NB4 (cell line): ENCODE data around the gene OTC.

Experiments used
- DNase-seq: peaks from one replicate; pipeline ENCODE4 v3.0.0; 2010; ENCODE audit warnings: low read depth
- H3K4me3 ChIP-seq: one replicate; pipeline ENCODE4 v1.5.1; 2011; ENCODE audit warnings: mild to moderate bottlenecking, low read depth, low read length, moderate library complexity
- MYC ChIP-seq: IDR thresholded peaks from 2 replicates; pipeline ENCODE4 v1.6.1; 2011; ENCODE audit warnings: low read depth, low read length
- POLR2A ChIP-seq: IDR thresholded peaks from 2 replicates; pipeline ENCODE4 v1.6.1; 2011; ENCODE audit warnings: mild to moderate bottlenecking; ENCODE audit not compliant: insufficient read length; ENCODE audit errors: extremely low read depth
- TF ChIP-seq, protein P1 (sequence below): IDR thresholded peaks from 2 replicates; pipeline ENCODE4 v1.6.1; 2011; ENCODE audit warnings: low read depth, low read length
- TF ChIP-seq, protein P2 (sequence below): IDR thresholded peaks from one replicate; pipeline ENCODE4 v1.5.1; 2012; ENCODE audit warnings: low read depth, low read length

OTC gene

DNA sequence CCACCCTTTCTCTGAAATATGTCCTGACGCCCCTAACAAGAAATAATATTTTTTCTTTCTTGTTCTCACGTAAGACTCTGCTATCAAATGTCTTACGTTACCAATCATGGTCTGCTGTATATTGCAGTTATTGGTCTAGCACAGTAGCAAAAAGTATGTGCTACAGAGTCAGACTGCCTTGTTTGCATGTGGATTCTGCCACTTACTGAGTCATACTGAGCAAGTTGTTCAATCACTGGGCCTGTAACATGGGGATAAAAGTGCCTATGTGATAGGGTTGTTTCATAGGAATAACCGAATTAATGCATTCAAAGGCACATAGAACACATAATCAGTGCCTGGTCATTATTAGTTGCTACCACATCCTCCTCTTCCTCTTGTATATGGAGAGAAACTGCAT is 39.2 kb upstream of the OTC start:
- TF ChIP-seq, protein P1, sequence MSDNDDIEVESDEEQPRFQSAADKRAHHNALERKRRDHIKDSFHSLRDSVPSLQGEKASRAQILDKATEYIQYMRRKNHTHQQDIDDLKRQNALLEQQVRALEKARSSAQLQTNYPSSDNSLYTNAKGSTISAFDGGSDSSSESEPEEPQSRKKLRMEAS = no peak
- TF ChIP-seq POLR2A (no peak), MYC (no peak)
- TF ChIP-seq, protein P2, sequence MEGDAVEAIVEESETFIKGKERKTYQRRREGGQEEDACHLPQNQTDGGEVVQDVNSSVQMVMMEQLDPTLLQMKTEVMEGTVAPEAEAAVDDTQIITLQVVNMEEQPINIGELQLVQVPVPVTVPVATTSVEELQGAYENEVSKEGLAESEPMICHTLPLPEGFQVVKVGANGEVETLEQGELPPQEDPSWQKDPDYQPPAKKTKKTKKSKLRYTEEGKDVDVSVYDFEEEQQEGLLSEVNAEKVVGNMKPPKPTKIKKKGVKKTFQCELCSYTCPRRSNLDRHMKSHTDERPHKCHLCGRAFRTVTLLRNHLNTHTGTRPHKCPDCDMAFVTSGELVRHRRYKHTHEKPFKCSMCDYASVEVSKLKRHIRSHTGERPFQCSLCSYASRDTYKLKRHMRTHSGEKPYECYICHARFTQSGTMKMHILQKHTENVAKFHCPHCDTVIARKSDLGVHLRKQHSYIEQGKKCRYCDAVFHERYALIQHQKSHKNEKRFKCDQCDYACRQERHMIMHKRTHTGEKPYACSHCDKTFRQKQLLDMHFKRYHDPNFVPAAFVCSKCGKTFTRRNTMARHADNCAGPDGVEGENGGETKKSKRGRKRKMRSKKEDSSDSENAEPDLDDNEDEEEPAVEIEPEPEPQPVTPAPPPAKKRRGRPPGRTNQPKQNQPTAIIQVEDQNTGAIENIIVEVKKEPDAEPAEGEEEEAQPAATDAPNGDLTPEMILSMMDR = no peak
- DNase-seq = no peak
- H3K4me3 ChIP-seq = no peak overlapping the region

DNA sequence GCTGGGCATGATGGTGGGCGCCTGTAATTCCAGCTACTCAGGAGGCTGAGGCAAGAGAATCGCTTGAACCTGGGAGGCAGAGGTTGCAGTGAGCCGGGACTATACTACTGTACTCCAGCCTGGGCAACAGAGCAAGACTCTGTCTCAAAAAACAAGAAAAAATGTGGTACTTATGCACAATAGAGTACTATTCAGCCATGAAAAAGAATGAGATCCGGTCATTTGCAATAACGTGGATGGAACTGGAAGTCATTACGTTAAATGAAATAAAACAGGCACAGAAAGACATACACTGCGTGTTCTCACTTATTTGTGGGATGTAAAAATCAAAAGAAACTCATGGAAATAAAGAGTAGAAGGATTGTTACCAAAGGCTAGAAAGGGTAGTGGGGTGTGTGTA is 37.2 kb upstream of the OTC start:
- H3K4me3 ChIP-seq = no peak overlapping the region
- no peak for DNase-seq
- no peak for TF ChIP-seq MYC
- TF ChIP-seq POLR2A = no peak
- TF ChIP-seq, protein P1 = no peak
- TF ChIP-seq, protein P2 = no peak

DNA sequence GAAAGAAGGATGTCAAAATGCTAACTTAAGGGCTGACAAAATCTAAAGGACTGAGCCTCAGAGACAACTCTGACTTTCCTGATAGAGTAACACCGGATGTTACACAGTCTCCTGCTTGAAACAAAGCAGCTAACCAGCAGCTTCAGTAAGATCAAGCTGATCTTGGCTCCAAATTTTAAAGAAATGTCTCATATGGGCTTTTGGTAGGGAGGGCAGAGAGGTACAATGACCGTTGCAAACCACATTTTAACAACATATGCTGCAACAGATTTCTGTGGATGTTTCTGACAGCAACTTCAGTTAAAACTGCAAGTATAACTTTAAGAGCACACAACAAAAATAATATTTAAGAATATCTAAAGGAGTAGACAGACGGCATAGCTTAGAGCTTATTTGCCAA is 34.2 kb upstream of the OTC start:
- peak overlapping the region; percentile 47 for H3K4me3 ChIP-seq
- peak; percentile 87 for DNase-seq
- TF ChIP-seq, protein P2 = no peak
- TF ChIP-seq POLR2A (peak; percentile 12), MYC (peak; percentile 51; the same call in 1 of the 2 replicates)
- TF ChIP-seq, protein P1 = 0 out of 2 replicates have a peak, but pooled peaks have one; percentile 16

DNA sequence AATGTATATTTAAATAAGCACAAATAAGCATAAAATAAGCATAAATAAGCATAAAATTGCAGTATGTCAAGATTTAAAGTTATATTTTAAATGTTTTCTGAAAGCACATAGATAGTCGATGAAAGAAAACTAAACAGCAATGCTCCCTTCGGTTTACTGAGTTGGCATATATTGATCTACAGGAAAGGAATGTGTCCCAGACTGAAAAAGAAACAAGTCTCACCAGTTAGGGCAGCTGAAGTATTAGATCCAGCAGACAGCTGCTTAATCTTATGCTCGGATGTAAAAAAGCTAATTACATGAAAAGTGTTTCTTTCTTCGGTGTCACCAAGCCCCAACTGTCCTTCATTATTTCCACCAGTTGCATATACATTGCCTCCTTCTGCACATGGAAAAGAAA is 33.8 kb upstream of the OTC start:
- DNase-seq = peak; percentile 21
- peak overlapping the region; percentile 47 for H3K4me3 ChIP-seq
- TF ChIP-seq MYC (no peak), POLR2A (no peak)
- TF ChIP-seq, protein P1 = no peak
- TF ChIP-seq, protein P2 = no peak

DNA sequence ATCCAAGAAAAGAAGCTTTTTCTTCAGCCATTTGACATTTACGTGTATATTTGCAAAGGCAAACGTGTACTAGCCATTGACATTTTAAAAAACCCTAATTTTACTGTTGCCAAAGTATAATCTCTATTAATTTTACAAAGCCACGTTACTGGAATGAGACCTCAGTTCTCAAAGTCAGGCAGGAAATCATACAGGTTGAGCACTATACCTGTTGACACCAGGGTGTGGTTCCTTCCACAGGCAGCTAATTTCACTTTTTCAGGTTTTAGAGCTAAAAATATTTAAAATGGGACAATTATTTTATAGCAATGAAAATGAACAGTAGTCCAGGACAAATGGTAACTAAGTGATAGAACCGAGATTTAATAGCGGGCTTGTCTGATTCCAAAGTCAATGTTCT is 31.6 kb upstream of the OTC start:
- no peak for DNase-seq
- TF ChIP-seq, protein P2 = no peak
- TF ChIP-seq POLR2A = no peak
- no peak for TF ChIP-seq MYC
- TF ChIP-seq, protein P1 = no peak
- no peak overlapping the region for H3K4me3 ChIP-seq

DNA sequence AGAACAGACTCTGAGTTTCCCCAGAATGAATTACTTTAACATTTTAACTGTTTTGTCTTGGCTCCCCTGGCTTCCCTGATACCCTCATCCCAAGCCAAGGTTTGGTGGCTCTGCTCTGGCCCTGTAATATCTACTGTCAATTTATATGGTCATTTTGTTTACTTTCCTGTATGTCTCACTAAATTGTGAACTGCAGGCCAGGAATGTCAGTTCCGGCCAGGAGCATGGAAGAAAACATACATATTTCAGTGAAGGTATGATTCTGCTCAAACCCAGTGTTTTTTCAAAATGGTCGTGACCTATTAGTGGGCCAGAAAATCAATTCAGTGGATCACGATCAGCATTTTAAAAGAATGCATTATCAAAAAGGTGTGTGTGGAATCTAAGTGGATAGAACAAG is 26.3 kb upstream of the OTC start:
- peak overlapping the region; percentile 92 for H3K4me3 ChIP-seq
- DNase-seq = no peak
- TF ChIP-seq, protein P2 = no peak
- TF ChIP-seq, protein P1 = no peak
- no peak for TF ChIP-seq MYC
- TF ChIP-seq POLR2A = no peak
